GM12878 (cell line): Measurements from ENCODE around the gene TMEM150B.

Experiments used
- PML ChIP-seq: IDR thresholded peaks from 2 replicates; pipeline ENCODE4 v1.6.1; 2012; ENCODE audit warnings: low read length, inconsistent platforms
- TF ChIP-seq, protein P1 (sequence below): IDR thresholded peaks from 2 replicates; pipeline ENCODE4 v1.6.1; 2012; ENCODE audit warnings: low read depth, low read length, improper control_type of control experiment

DNA sequence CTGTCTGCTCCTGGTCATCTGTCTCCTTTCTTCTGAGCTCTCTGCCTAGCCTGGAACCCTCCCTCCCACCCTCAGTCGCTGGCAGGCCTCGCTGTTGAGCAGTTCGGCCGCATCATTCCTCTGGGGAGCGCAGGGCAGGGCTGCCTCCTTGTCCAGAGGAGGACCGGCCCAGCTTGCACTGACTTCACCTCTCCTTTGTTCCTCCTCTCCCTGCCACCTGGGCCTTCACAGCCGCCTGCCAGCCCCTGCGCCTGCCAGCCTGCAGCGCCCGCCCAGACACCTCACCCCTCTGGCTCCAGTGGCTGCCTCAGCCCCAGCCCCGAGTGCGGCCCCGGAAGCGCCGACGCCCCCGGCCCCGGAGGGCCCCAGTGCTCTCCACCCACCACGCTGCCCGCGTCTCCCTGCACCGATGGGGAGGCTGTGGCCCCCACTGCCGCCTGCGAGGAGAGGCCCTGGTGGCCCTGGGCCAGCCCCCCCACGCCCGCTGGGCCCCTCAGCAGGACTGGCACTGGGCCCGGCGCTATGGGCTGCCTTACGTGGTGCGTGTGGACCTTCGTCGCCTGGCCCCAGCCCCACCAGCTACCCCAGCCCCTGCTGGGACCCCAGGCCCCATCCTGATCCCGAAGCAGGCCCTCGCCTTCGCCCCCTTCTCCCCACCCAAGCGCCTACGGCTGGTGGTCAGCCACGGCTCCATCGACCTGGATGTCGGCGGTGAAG, 21.7 kb upstream of the TMEM150B start:
- no peak for TF ChIP-seq PML
- TF ChIP-seq, protein P1, sequence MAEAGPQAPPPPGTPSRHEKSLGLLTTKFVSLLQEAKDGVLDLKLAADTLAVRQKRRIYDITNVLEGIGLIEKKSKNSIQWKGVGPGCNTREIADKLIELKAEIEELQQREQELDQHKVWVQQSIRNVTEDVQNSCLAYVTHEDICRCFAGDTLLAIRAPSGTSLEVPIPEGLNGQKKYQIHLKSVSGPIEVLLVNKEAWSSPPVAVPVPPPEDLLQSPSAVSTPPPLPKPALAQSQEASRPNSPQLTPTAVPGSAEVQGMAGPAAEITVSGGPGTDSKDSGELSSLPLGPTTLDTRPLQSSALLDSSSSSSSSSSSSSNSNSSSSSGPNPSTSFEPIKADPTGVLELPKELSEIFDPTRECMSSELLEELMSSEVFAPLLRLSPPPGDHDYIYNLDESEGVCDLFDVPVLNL = no peak
